Measurements from ENCODE around the gene CCDC196.

The CCDC196 gene, protein sequence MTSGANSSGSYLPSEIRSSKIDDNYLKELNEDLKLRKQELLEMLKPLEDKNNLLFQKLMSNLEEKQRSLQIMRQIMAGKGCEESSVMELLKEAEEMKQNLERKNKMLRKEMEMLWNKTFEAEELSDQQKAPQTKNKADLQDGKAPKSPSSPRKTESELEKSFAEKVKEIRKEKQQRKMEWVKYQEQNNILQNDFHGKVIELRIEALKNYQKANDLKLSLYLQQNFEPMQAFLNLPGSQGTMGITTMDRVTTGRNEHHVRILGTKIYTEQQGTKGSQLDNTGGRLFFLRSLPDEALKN

GRCh38 chr14:66485910-66486421 is at the start of gene CCDC196:
TSS of gene CCDC196 (plus strand) at chr14:66486371. CDS start at chr14:66486503, 132 bp downstream.
- ATAC-seq (ENCODE audit: insufficient read depth, low read depth) (no peak), DNase-seq (no peak)
- Histone ChIP-seq H3K9ac (ENCODE audit: low read depth, low read length) (no peak within 1 kb of the TSS), H3K4me3 (ENCODE audit: low read depth in 1 of 2, low read length in 2 of 2) (no peak within 1 kb of the TSS), H3K27me3 (ENCODE audit: insufficient read depth, low read length, poor library complexity) (no peaks in the 10 kb centered on the region), H3K9me3 (ENCODE audit: insufficient read depth, low read length, severe bottlenecking) (no peaks in the 10 kb centered on the region), H2AFZ (ENCODE audit: low read depth, low read length) (no peak within 1 kb of the TSS), H4K20me1 (ENCODE audit: insufficient read depth, low read length) (no peaks in the 10 kb centered on the region), H3K79me2 (ENCODE audit: insufficient read depth, low read length) (no peaks in the 10 kb centered on the region), H3K36me3 (ENCODE audit: insufficient read depth, low read length) (no peaks in the 10 kb centered on the region), H3K27ac (ENCODE audit: low read length) (no peak within 1 kb of the TSS), H3K4me2 (ENCODE audit: insufficient read depth, low read length) (no peak within 1 kb of the TSS), H3K4me1 (ENCODE audit: insufficient read depth, low read length) (no peaks in the 10 kb centered on the region)
- TF ChIP-seq, protein P1, sequence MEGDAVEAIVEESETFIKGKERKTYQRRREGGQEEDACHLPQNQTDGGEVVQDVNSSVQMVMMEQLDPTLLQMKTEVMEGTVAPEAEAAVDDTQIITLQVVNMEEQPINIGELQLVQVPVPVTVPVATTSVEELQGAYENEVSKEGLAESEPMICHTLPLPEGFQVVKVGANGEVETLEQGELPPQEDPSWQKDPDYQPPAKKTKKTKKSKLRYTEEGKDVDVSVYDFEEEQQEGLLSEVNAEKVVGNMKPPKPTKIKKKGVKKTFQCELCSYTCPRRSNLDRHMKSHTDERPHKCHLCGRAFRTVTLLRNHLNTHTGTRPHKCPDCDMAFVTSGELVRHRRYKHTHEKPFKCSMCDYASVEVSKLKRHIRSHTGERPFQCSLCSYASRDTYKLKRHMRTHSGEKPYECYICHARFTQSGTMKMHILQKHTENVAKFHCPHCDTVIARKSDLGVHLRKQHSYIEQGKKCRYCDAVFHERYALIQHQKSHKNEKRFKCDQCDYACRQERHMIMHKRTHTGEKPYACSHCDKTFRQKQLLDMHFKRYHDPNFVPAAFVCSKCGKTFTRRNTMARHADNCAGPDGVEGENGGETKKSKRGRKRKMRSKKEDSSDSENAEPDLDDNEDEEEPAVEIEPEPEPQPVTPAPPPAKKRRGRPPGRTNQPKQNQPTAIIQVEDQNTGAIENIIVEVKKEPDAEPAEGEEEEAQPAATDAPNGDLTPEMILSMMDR (IDR thresholded peaks at IDR 0.05; ENCODE audit: borderline replicate concordance, extremely low read depth, low read length, poor library complexity, severe bottlenecking), result no peak
- TF ChIP-seq EZH2 (IDR thresholded peaks at IDR 0.05; ENCODE audit: borderline replicate concordance, low read depth, low read length, severe bottlenecking), result no peak

DNA sequence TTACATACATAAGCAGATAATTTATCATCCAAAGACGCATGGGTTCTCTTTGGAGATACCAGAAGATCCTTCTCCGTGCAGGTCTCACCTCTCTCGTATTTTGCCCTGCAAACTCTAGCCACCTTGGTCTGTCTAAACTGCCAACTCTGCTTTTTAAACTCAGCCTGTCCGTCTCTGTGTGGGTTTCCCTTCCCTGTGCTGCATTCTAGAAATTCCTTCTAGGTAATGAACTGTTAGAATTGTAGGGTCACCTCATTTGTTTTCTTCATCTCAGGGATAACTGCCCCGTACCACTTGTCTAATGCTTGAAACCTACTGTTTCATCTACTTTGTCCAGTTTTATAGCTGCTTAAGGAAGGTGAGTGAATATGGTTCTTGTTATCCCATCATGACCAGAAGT is 45.4 kb upstream of the CCDC196 start:
- Histone ChIP-seq H2AFZ (ENCODE audit: low read depth, low read length) (no peak overlapping the region), H3K4me2 (ENCODE audit: insufficient read depth, low read length) (no peak overlapping the region), H3K9me3 (ENCODE audit: insufficient read depth, low read length, severe bottlenecking) (peaks cover 21% of the 10 kb centered on the region), H3K4me1 (ENCODE audit: insufficient read depth, low read length) (no peaks in the 10 kb centered on the region), H3K27me3 (ENCODE audit: insufficient read depth, low read length, poor library complexity) (no peaks in the 10 kb centered on the region), H3K36me3 (ENCODE audit: insufficient read depth, low read length) (no peaks in the 10 kb centered on the region), H3K4me3 (ENCODE audit: low read depth in 1 of 2, low read length in 2 of 2) (no peak overlapping the region), H3K9ac (ENCODE audit: low read depth, low read length) (no peak overlapping the region), H4K20me1 (ENCODE audit: insufficient read depth, low read length) (no peaks in the 10 kb centered on the region), H3K27ac (ENCODE audit: low read length) (no peak overlapping the region), H3K79me2 (ENCODE audit: insufficient read depth, low read length) (no peaks in the 10 kb centered on the region)
- no peak for DNase-seq
- no peak for ATAC-seq (ENCODE audit: insufficient read depth, low read depth)
- TF ChIP-seq, protein P1 (IDR thresholded peaks at IDR 0.05; ENCODE audit: borderline replicate concordance, extremely low read depth, low read length, poor library complexity, severe bottlenecking), result no peak
- no peak for TF ChIP-seq EZH2 (IDR thresholded peaks at IDR 0.05; ENCODE audit: borderline replicate concordance, low read depth, low read length, severe bottlenecking)

DNA sequence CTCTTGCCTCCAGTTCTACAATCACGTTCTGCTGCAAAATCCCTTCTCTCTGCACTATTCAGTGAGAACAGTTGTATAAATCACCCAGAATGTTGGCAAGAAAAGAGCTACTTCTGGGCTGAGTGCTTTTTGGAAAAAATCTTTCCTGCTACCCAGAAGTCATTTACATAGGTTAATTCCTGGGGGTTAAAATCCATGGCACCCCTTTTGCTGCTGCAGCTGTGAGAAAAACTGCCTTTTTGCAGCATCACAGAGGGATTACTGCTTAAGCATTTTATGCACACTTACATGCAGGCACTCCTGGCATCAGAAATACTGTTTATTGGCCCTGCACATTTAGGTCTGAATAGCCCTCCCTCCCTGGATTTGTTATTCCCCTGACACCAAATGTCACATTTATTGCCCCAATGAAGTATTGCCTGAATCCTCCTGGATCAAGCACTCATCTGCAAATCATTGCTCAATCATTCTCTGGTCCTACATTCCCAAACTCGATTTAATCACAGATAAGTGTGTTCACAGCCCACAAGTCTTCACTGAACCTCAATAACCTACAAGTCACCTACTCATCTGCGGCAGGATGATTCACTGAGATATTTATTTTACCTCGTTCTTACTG is 43.1 kb upstream of the CCDC196 start:
- Histone ChIP-seq H3K4me3 (ENCODE audit: low read depth in 1 of 2, low read length in 2 of 2) (no peak overlapping the region), H3K9me3 (ENCODE audit: insufficient read depth, low read length, severe bottlenecking) (peaks cover 15% of the 10 kb centered on the region), H3K27me3 (ENCODE audit: insufficient read depth, low read length, poor library complexity) (no peaks in the 10 kb centered on the region), H3K27ac (ENCODE audit: low read length) (no peak overlapping the region), H3K4me2 (ENCODE audit: insufficient read depth, low read length) (no peak overlapping the region), H4K20me1 (ENCODE audit: insufficient read depth, low read length) (no peaks in the 10 kb centered on the region), H3K79me2 (ENCODE audit: insufficient read depth, low read length) (no peaks in the 10 kb centered on the region), H3K9ac (ENCODE audit: low read depth, low read length) (no peak overlapping the region), H3K4me1 (ENCODE audit: insufficient read depth, low read length) (no peaks in the 10 kb centered on the region), H3K36me3 (ENCODE audit: insufficient read depth, low read length) (no peaks in the 10 kb centered on the region), H2AFZ (ENCODE audit: low read depth, low read length) (no peak overlapping the region)
- ATAC-seq (ENCODE audit: insufficient read depth, low read depth), result no peak
- no peak for TF ChIP-seq EZH2 (IDR thresholded peaks at IDR 0.05; ENCODE audit: borderline replicate concordance, low read depth, low read length, severe bottlenecking)
- TF ChIP-seq, protein P1 (IDR thresholded peaks at IDR 0.05; ENCODE audit: borderline replicate concordance, extremely low read depth, low read length, poor library complexity, severe bottlenecking), result no peak
- DNase-seq, result no peak

All from DND-41 (cell line).